ENCODE measurements around the gene GRAP2.

GRAP2 gene

DNA sequence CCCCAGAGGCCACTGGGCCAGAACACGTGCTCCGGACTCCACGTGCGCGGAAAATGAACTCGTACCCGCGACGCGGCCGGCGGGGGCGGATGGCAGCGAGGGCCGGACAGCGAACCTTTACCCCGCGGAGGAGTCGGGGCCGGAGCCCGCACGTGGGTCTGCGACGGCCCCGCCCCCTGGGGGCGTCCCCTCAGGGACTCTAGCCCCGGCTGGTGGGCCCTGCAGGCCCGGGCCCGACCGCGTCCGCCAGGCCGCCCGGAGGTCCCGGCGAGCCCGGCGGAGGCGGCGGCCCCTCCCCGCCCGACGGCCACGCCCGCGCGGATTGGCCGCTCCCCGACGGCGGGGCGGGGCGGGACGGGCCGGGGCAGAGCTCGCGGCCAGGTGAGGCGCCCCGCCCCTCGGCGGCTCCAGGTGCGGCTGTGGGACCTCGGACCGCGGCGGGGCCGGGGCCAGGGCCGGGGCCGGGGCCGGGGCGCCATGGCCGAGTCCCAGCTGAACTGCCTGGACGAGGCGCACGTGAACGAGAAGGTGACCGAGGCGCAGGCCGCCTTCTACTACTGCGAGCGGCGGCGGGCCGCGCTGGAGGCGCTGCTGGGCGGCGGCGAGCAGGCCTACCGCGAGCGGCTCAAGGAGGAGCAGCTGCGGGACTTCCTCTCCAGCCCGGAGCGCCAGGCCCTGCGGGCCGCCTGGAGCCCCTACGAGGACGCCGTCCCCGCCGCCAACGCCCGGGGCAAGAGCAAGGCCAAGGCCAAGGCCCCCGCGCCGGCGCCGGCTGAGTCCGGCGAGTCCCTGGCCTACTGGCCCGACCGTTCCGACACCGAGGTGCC lies 93.9 kb downstream of the GRAP2 start, which contains the start of gene FAM83F:
TSS of gene FAM83F (plus strand) at position 389 of the 827 bp plus-strand sequence. CDS start at position 478, 89 bp downstream.
- no peak within 1 kb of the TSS for H2AFZ ChIP-seq (ENCODE audit: low read length)
- no peak for DNase-seq

GRCh38 chr22:39995393-39996252 lies 94.7 kb downstream of the GRAP2 start:
- no peak for TF ChIP-seq EZH2 (optimal IDR thresholded peaks at IDR 0.05; ENCODE audit: low read depth, low read length)
- TF ChIP-seq, protein P1, sequence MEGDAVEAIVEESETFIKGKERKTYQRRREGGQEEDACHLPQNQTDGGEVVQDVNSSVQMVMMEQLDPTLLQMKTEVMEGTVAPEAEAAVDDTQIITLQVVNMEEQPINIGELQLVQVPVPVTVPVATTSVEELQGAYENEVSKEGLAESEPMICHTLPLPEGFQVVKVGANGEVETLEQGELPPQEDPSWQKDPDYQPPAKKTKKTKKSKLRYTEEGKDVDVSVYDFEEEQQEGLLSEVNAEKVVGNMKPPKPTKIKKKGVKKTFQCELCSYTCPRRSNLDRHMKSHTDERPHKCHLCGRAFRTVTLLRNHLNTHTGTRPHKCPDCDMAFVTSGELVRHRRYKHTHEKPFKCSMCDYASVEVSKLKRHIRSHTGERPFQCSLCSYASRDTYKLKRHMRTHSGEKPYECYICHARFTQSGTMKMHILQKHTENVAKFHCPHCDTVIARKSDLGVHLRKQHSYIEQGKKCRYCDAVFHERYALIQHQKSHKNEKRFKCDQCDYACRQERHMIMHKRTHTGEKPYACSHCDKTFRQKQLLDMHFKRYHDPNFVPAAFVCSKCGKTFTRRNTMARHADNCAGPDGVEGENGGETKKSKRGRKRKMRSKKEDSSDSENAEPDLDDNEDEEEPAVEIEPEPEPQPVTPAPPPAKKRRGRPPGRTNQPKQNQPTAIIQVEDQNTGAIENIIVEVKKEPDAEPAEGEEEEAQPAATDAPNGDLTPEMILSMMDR (IDR thresholded peaks at IDR 0.05; ENCODE audit: low read length): no peak
- TF ChIP-seq EZH2phosphoT487 (IDR thresholded peaks at IDR 0.05; ENCODE audit: low read length): no peak
- no peaks in the 10 kb centered on the region for H3K27me3 ChIP-seq (replicated peaks; ENCODE audit: insufficient read depth, low read length)
- no peak overlapping the region for H3K4me2 ChIP-seq (ENCODE audit: low read depth, low read length)
- H3K79me2 ChIP-seq (ENCODE audit: low read length): no peaks in the 10 kb centered on the region
- DNase-seq: no peak
- H3K36me3 ChIP-seq (replicated peaks; ENCODE audit: insufficient read depth, low read length): no peaks in the 10 kb centered on the region
- H3K9me2 ChIP-seq (replicated peaks; ENCODE audit: insufficient read depth, low read length): no peaks in the 10 kb centered on the region
- no peaks in the 10 kb centered on the region for H3K4me1 ChIP-seq (ENCODE audit: low read length)
- no peaks in the 10 kb centered on the region for H3F3A ChIP-seq (ENCODE audit: insufficient read depth, low read length)
- H3K27ac ChIP-seq (ENCODE audit: low read length): no peak overlapping the region
- H3K4me3 ChIP-seq (ENCODE audit: low read length): no peak overlapping the region
- no peak overlapping the region for H3K9ac ChIP-seq (ENCODE audit: low read length)
- H3K9me3 ChIP-seq (replicated peaks; ENCODE audit: insufficient read depth, low read length): no peaks in the 10 kb centered on the region
- H4K20me1 ChIP-seq (ENCODE audit: insufficient read depth, low read length): no peaks in the 10 kb centered on the region
- H2AFZ ChIP-seq (ENCODE audit: low read length): no peak overlapping the region

More for the DNA sequence above, 93.9 kb downstream of the GRAP2 start, which contains the start of gene FAM83F:
- Histone ChIP-seq H3K4me3 (ENCODE audit: low read length) (no peak within 1 kb of the TSS), H3K9me2 (replicated peaks; ENCODE audit: insufficient read depth, low read length) (no peaks in the 10 kb centered on the region), H3K79me2 (ENCODE audit: low read length) (no peaks in the 10 kb centered on the region), H3K4me2 (ENCODE audit: low read depth, low read length) (no peak within 1 kb of the TSS), H3K27me3 (replicated peaks; ENCODE audit: insufficient read depth, low read length) (no peaks in the 10 kb centered on the region), H4K20me1 (ENCODE audit: insufficient read depth, low read length) (no peaks in the 10 kb centered on the region), H3K9ac (ENCODE audit: low read length) (no peak within 1 kb of the TSS), H3K9me3 (replicated peaks; ENCODE audit: insufficient read depth, low read length) (no peaks in the 10 kb centered on the region), H3K36me3 (replicated peaks; ENCODE audit: insufficient read depth, low read length) (no peaks in the 10 kb centered on the region), H3F3A (ENCODE audit: insufficient read depth, low read length) (no peaks in the 10 kb centered on the region), H3K4me1 (ENCODE audit: low read length) (no peaks in the 10 kb centered on the region), H3K27ac (ENCODE audit: low read length) (no peak within 1 kb of the TSS)
- TF ChIP-seq EZH2 (optimal IDR thresholded peaks at IDR 0.05; ENCODE audit: low read depth, low read length) (no peak), EZH2phosphoT487 (IDR thresholded peaks at IDR 0.05; ENCODE audit: low read length) (no peak)
- TF ChIP-seq, protein P1 (IDR thresholded peaks at IDR 0.05; ENCODE audit: low read length): no peak

GRCh38 chr22:39996732-39997131 lies 95.8 kb downstream of the GRAP2 start:
- no peak overlapping the region for H3K4me2 ChIP-seq (ENCODE audit: low read depth, low read length)
- no peak overlapping the region for H3K4me3 ChIP-seq (ENCODE audit: low read length)
- no peaks in the 10 kb centered on the region for H3K36me3 ChIP-seq (replicated peaks; ENCODE audit: insufficient read depth, low read length)
- H3K9me3 ChIP-seq (replicated peaks; ENCODE audit: insufficient read depth, low read length): no peaks in the 10 kb centered on the region
- H3K4me1 ChIP-seq (ENCODE audit: low read length): no peaks in the 10 kb centered on the region
- H3K9ac ChIP-seq (ENCODE audit: low read length): no peak overlapping the region
- no peaks in the 10 kb centered on the region for H3K79me2 ChIP-seq (ENCODE audit: low read length)
- no peak for TF ChIP-seq EZH2 (optimal IDR thresholded peaks at IDR 0.05; ENCODE audit: low read depth, low read length)
- no peak for TF ChIP-seq EZH2phosphoT487 (IDR thresholded peaks at IDR 0.05; ENCODE audit: low read length)
- TF ChIP-seq, protein P1 (IDR thresholded peaks at IDR 0.05; ENCODE audit: low read length): no peak
- no peaks in the 10 kb centered on the region for H3K27me3 ChIP-seq (replicated peaks; ENCODE audit: insufficient read depth, low read length)
- H3K9me2 ChIP-seq (replicated peaks; ENCODE audit: insufficient read depth, low read length): no peaks in the 10 kb centered on the region
- no peak overlapping the region for H3K27ac ChIP-seq (ENCODE audit: low read length)
- no peaks in the 10 kb centered on the region for H3F3A ChIP-seq (ENCODE audit: insufficient read depth, low read length)
- DNase-seq: no peak
- H4K20me1 ChIP-seq (ENCODE audit: insufficient read depth, low read length): no peaks in the 10 kb centered on the region
- no peak overlapping the region for H2AFZ ChIP-seq (ENCODE audit: low read length)
